Stimulated activated CD8-positive, alpha-beta memory T cell treated with anti-CD3 and anti-CD28 coated beads, Interleukin-15, amount 100 ng/mL, for 24 hours (primary cell): ENCODE measurements around the gene ATAD2B.
"Not testable (repeated sequence)": the region's sequence is repeated elsewhere in the genome, so short reads cannot be mapped to it uniquely, and the experiment has no call there.

ENCODE experiments used
- DNase-seq: peaks from one replicate; pipeline ENCODE4 v3.0.0-alpha.2; 2020; ENCODE audit warnings: low read depth

The ATAD2B gene

GRCh38 chr2:23789012-23789411 lies 137.9 kb downstream of the ATAD2B start:
- DNase-seq: no peak

GRCh38 chr2:23788100-23788499 lies 138.8 kb downstream of the ATAD2B start:
- DNase-seq: no peak

DNA sequence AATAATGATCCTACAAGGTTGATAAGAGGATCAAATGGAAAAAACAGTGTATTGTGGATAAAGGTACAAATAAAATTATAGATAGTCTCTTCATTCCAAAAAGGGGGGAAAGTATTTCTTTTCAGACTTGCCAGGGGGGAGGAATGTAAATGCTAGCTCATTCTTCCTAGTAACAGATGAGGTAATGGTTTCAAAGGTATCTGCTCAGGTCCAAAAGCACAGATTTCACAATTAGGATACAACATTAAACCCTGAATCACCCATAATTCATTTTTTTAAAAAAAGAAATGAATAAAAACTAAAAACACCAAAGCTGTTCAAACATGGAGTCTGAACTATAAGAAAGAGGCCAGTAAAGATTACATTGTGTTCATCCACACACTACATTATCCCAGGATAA lies 142.0 kb downstream of the ATAD2B start:
- DNase-seq: no peak

- no peak for DNase-seq
Measured at GRCh38 chr2:23782646-23783045, 144.3 kb downstream of the ATAD2B start.

DNA sequence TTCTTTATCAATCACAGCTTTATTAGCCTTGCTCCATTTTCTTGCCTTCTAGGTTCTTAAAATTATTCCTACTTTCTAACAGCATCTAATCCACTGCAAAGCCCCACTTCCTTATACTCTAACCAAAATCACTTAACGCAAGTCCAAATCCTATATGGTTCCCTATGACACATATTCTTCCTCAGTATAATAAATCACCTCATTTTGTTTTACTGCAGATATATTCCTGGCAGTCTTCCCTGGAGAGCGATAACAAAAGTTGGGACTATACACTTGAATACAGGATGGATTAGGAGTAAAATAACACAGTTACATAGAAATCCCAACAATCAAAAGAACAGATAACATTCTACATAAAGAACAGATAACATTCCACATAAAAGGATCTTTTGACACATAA lies 144.8 kb downstream of the ATAD2B start:
- no peak for DNase-seq

DNA sequence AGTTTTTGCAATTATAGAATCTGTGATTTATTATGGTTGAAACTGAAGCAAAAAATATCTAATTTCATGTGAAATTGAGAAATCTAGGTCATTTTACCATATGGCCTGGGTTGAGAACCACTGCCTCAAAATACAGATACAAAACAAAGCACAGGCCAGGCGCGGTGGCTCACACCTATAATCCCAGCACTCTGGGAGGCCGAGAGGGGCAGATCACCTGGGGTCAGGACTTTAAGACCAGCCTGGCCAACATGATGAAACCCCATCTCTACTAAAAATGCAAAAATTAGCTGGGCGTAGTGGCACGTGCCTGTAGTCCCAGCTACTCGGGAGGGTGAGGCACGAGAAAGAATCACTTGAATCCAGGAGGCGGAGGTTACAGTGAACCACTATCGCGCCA lies 146.5 kb downstream of the ATAD2B start:
- not testable (repeated sequence) for DNase-seq

GRCh38 chr2:23777826-23778225 lies 149.1 kb downstream of the ATAD2B start:
- DNase-seq: no peak

- DNase-seq: no peak
Measured at GRCh38 chr2:23776021-23776420, 150.9 kb downstream of the ATAD2B start.

DNA sequence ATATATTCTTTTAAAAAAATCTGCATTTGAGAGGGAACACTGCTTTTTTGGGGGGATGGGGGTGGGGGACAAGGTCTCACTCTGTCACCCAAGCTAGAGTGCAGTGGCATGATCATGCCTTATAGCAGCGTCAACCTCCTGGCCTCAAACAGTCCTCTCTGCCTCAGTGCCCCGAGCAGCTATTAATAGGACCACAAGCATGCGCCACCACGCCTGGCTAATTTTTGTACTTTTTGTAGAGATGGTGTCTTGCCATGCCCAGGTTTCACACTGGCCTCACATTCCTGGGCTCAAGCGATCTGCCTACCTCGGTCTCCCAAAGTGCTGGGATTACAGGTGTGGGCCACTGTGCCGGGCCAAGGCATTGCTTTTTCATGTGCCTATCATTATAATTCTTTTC lies 154.2 kb downstream of the ATAD2B start:
- DNase-seq: no peak

GRCh38 chr2:23772056-23772455 lies 154.9 kb downstream of the ATAD2B start:
- DNase-seq: no peak

DNA sequence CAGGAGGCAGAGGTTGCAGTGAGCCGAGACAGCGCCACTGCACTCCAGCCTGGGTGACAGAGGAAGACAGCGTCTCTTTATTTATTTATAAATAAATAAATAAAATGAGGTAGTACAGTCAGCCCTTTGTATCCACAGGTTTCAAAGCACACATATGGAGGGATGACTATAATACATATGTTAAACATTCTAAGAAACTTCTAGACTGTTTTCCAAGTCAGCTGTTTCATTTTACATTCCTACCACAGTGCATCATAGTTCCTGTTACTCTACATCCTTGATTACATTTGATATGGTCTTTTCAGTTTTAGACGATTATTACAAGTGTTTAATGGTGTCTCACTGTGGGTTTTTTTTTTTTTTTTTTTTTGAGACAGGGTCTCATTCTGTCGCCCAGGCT lies 157.6 kb downstream of the ATAD2B start:
- no peak for DNase-seq

- DNase-seq: no peak
Measured at GRCh38 chr2:23767876-23768621, 158.9 kb downstream of the ATAD2B start.

DNA sequence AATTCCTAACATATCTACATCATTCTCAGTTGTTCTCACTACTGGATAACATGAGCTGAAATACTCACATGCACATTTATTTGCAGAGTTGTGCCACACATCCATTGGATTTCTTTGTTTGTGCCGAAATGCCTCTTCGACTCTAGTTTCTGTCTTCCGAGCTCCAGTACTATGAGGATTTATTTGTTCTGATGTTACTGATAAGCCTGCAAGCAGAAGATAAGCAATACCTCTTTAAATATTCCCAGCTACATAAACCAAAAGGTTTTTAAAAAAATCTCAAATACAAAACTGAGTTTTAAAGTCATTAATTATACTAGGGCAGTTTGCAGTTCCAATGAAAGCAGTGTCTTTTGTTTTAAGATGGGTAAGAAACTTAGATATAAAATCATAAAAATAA lies 164.8 kb downstream of the ATAD2B start:
- no peak for DNase-seq

DNA sequence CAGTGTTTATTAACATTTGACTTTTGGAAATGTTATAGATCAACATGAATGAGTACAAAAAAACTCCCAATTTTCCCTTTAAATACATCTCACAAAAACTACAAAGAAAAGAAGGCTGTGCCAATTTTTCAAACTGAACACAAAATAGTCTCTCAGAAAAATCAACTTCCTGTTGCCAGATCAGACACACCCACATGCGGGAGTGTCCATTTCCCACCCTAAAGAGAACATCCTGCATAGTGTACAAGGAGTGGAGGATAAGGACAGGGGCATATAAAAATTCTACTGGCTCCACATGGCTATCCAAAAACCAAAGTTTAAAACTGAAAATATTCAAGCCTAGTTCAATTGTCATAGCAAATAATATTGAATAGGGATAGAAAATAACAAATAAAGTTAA lies 165.3 kb downstream of the ATAD2B start:
- no peak for DNase-seq

DNA sequence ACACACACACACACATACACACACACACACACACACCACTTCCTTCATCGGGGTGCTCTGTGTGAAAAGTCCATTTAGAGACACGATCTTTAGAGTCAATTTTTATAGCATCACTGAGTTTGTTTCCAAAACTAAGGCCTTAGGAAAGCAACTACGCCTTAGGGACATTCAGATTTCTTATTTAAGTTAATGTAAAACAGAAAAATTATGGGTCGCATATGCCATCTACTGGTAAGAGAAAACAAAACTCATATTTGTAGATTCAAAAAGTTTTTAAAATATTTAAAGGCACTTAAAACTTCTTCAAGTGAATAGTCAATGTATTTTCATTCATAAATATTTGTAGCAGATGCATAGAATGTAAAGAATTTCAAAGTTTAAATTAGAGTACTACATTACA lies 166.2 kb downstream of the ATAD2B start:
- no peak for DNase-seq

GRCh38 chr2:23757686-23758433 lies 169.1 kb downstream of the ATAD2B start:
- DNase-seq: no peak

DNA sequence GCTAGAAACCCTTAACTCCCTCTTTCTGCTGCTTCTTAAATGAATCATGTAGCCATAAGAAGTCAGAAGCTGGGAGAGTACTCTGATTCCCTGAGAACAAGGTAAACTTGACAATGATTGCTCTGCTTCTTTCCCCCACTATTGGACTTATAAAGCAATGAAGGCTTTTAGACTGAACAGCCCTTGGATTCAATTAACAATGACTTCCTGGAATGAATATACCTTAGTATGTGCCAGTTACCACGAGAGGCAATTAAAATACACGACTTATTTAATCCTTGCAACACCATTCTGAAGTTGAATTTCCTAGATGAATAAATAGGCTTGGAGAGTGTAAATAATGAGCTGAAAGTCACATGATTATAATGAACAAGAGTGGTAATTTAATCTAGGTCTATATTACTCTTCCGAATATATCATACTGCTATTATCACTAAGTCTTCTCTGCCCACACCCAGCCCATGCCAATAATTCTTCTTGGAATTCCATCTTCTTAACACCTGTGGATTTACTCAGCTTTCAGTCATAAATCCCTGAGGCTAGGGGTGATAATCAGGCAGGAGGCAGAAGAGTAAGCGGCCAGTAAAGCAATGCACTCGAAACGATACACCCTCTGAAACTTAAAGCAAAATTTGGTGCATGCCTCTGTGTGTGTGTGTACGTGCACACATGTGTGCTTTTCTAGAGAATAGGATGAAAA lies 170.2 kb downstream of the ATAD2B start:
- DNase-seq: no peak

DNA sequence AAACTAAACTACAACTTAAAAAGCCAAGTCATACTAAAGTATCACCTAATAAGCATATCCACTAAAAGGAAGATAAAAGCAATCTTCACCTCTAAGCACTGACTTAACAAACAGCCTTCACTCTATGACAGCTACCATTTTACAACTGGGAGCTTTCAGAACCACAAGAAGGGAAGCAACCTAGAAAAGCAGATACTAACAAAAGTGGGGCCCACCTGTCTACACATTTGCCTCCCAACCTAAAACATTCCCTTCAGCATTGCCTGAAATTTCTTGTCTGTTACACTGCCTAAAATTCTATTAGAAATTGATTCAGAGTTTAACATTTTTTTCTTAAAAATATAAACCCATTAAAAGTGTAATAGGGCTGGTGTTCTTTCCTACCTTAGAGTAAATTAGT lies 172.0 kb downstream of the ATAD2B start:
- no peak for DNase-seq

- no peak for DNase-seq
Measured at GRCh38 chr2:23753291-23754010, 173.5 kb downstream of the ATAD2B start.

DNA sequence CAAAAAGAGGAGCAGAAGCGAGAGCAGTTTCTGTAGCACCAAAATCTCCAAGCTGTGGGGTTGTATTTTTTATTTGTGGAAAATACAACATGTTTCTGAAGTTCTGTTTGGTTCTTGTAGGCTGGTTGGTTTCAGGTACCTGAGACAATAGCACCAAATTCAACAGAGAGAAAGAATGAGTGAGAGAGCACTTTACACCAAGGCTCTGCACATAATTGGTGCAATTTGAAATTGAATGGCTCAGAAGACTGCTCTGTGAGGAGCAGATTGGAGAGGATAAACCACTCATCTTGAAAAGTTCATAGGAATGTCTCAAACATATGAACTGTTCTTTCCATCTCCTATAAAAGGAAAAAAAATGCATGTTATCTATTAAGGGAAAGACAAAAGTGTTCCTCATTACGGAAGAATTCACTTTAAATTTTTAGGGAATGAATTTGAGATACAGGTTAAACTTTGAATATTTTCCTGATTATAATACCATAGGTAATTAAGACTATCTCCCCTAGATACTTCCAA lies 175.1 kb downstream of the ATAD2B start:
- no peak for DNase-seq

GRCh38 chr2:23746141-23746863 lies 180.6 kb downstream of the ATAD2B start:
- no peak for DNase-seq

- DNase-seq: no peak
Measured at GRCh38 chr2:23745726-23746105, 181.2 kb downstream of the ATAD2B start.
